ENCODE measurements around the gene RASA4B. TPM values are rescaled to one million over a fixed set of nuclear protein-coding genes. Genes with fewer than 3 reads are reported as not detected.

Gene RASA4B
- total and polyA plus RNA-seq, 9 of the 15 experiments (the other 6 are each of a cell fraction or from before 2014, with no cell fraction given), result 0.01 to 2.9 (median 1.5) TPM; not detected in 1

DNA sequence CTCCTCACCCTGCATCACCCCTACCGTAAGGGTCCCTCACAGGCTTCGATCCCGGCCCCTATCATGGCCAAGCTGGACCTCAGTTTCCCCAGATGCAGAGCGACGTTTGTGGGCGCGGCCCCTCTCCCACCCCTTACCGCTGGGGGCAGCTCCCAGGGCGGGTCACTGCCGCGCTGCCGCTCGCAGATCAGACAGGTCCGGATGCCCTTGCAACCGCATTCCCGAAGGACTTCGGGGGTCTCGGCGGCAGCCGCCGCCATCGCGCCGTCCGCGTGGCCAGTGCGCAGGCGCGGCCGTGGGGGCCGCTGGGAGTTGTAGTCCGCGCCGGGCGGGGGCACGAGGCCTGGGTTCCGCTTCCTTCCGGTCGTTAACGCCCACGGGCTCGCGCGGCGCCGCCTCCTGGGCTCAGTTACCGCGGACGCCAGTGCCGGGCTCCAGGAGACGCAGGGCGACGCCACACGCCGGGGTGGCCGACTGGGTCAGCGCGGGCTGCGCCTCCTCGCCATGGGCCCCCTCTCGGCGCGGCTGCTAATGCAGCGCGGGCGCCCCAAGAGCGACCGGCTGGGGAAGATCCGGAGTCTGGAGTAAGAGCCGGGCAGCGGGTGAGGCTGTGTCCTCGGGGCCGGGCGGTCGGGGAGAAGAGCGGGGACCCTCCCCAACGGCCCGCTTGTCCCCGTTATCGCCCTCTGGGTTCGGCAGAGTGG is 52.8 kb downstream of the RASA4B start, which contains the start of the genes ALKBH4 and LRWD1 (continued):
- TF ChIP-seq, protein P1, sequence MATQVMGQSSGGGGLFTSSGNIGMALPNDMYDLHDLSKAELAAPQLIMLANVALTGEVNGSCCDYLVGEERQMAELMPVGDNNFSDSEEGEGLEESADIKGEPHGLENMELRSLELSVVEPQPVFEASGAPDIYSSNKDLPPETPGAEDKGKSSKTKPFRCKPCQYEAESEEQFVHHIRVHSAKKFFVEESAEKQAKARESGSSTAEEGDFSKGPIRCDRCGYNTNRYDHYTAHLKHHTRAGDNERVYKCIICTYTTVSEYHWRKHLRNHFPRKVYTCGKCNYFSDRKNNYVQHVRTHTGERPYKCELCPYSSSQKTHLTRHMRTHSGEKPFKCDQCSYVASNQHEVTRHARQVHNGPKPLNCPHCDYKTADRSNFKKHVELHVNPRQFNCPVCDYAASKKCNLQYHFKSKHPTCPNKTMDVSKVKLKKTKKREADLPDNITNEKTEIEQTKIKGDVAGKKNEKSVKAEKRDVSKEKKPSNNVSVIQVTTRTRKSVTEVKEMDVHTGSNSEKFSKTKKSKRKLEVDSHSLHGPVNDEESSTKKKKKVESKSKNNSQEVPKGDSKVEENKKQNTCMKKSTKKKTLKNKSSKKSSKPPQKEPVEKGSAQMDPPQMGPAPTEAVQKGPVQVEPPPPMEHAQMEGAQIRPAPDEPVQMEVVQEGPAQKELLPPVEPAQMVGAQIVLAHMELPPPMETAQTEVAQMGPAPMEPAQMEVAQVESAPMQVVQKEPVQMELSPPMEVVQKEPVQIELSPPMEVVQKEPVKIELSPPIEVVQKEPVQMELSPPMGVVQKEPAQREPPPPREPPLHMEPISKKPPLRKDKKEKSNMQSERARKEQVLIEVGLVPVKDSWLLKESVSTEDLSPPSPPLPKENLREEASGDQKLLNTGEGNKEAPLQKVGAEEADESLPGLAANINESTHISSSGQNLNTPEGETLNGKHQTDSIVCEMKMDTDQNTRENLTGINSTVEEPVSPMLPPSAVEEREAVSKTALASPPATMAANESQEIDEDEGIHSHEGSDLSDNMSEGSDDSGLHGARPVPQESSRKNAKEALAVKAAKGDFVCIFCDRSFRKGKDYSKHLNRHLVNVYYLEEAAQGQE (IDR thresholded peaks at IDR 0.05; ENCODE audit: borderline replicate concordance), result peak; percentile 75
- TF ChIP-seq, protein P1 (CRISPR knock-in tag; IDR thresholded peaks at IDR 0.05; ENCODE audit: low read depth), result peak; percentile 35; the same call in 1 of the 2 replicates
- peak; percentile 96 for TF ChIP-seq EGR1 (conservative IDR thresholded peaks at IDR 0.05)
- TF ChIP-seq NR2C2 (CRISPR knock-in tag; IDR thresholded peaks at IDR 0.05), result peak; percentile 81
- peak; percentile 89 for TF ChIP-seq NR2C2 (tag; IDR thresholded peaks at IDR 0.05)
- no peak for TF ChIP-seq HOXB6 (CRISPR knock-in tag; IDR thresholded peaks at IDR 0.05; ENCODE audit: borderline replicate concordance)
- no peak for TF ChIP-seq MEF2D (tag; conservative IDR thresholded peaks at IDR 0.05; ENCODE audit: low read depth)
- 0 out of 2 replicates have a peak, but pooled peaks have one; percentile 28 for TF ChIP-seq ZNF133 (CRISPR knock-in tag; IDR thresholded peaks at IDR 0.05)
- TF ChIP-seq, protein P2, sequence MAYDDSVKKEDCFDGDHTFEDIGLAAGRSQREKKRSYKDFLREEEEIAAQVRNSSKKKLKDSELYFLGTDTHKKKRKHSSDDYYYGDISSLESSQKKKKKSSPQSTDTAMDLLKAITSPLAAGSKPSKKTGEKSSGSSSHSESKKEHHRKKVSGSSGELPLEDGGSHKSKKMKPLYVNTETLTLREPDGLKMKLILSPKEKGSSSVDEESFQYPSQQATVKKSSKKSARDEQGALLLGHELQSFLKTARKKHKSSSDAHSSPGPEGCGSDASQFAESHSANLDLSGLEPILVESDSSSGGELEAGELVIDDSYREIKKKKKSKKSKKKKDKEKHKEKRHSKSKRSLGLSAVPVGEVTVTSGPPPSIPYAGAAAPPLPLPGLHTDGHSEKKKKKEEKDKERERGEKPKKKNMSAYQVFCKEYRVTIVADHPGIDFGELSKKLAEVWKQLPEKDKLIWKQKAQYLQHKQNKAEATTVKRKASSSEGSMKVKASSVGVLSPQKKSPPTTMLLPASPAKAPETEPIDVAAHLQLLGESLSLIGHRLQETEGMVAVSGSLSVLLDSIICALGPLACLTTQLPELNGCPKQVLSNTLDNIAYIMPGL (CRISPR knock-in tag; IDR thresholded peaks at IDR 0.05), result peak; percentile 67; the same call in 1 of the 2 replicates
- TF ChIP-seq ZNF3 (CRISPR knock-in tag; IDR thresholded peaks at IDR 0.05), result no peak
- peak; percentile 71; the same call in 1 of the 2 replicates for TF ChIP-seq RFX1 (IDR thresholded peaks at IDR 0.05)
- no peak for TF ChIP-seq KHSRP (IDR thresholded peaks at IDR 0.05)
- TF ChIP-seq FOXJ2 (tag; IDR thresholded peaks at IDR 0.05), result no peak
- no peak for TF ChIP-seq TAL1 (IDR thresholded peaks at IDR 0.05)
- TF ChIP-seq GATAD2B (IDR thresholded peaks at IDR 0.05; ENCODE audit: borderline replicate concordance), result peak; percentile 96
- TF ChIP-seq, protein P3, sequence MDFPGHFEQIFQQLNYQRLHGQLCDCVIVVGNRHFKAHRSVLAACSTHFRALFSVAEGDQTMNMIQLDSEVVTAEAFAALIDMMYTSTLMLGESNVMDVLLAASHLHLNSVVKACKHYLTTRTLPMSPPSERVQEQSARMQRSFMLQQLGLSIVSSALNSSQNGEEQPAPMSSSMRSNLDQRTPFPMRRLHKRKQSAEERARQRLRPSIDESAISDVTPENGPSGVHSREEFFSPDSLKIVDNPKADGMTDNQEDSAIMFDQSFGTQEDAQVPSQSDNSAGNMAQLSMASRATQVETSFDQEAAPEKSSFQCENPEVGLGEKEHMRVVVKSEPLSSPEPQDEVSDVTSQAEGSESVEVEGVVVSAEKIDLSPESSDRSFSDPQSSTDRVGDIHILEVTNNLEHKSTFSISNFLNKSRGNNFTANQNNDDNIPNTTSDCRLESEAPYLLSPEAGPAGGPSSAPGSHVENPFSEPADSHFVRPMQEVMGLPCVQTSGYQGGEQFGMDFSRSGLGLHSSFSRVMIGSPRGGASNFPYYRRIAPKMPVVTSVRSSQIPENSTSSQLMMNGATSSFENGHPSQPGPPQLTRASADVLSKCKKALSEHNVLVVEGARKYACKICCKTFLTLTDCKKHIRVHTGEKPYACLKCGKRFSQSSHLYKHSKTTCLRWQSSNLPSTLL (IDR thresholded peaks at IDR 0.05), result no peak
- TF ChIP-seq PTBP1 (IDR thresholded peaks at IDR 0.05; ENCODE audit: low read depth, low read length), result no peak
